Astrocyte of the cerebellum (primary cell): ENCODE data around the gene CADM3.

Experiments
- DNase-seq: peaks from one replicate; pipeline ENCODE4 v3.0.0-alpha.2; 2011; ENCODE audit warnings: low read depth
- H3K4me3 ChIP-seq: 2 replicates; pipeline ENCODE4 v1.5.1; 2011; ENCODE audit warnings: mild to moderate bottlenecking, low read depth, low read length, moderate library complexity
- in situ Hi-C: cut with HindIII; loops from 2 replicates; pipeline ENCODE4 v1.10.0; 2017; ENCODE audit warnings: low sequenced_read_pairs
- TF ChIP-seq, protein P1 (sequence below): IDR thresholded peaks from 2 replicates; pipeline ENCODE4 v1.5.1; 2012; ENCODE audit warnings: low read length, low read depth, moderate library complexity, mild to moderate bottlenecking; ENCODE audit errors: missing control alignments

The CADM3 gene

DNA sequence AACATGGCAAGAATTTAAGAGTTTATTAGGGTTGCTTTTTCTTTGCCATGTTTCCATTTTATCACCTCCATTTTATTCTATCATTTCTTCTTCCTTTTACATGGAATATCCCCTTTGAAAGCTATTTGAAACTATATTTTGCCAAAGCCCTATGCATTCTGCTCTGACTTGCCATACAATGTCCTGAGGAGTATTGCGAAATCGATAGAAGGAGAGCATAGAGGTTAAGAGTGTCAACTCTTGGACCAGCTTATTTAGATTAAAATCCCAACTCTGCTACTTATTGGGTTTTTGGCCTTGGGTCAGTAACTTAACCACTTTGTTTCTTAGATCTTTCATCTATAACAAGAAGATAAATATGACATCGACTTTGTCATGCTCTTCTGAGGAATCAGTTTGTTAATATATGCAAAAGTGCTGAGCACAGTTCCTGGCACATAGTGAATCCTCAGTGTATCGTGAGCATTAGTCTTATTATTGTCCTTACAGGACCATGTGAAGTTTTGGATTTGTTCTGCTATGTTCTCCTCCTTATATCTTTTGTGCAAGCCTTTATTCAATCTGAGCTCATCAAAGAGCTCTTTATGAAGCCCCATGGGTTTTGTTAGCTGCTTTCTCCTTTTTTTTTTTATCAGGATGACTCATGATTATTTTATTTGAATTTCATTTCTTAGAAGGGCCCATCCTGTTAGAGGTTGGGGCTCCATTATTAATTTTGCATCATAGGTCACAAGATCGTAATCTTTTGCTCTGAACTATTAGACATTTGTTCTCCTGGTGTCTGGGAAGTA lies 50.9 kb downstream of the CADM3 start:
- H3K4me3 ChIP-seq: no peak overlapping the region
- no peak for DNase-seq
- TF ChIP-seq, protein P1, sequence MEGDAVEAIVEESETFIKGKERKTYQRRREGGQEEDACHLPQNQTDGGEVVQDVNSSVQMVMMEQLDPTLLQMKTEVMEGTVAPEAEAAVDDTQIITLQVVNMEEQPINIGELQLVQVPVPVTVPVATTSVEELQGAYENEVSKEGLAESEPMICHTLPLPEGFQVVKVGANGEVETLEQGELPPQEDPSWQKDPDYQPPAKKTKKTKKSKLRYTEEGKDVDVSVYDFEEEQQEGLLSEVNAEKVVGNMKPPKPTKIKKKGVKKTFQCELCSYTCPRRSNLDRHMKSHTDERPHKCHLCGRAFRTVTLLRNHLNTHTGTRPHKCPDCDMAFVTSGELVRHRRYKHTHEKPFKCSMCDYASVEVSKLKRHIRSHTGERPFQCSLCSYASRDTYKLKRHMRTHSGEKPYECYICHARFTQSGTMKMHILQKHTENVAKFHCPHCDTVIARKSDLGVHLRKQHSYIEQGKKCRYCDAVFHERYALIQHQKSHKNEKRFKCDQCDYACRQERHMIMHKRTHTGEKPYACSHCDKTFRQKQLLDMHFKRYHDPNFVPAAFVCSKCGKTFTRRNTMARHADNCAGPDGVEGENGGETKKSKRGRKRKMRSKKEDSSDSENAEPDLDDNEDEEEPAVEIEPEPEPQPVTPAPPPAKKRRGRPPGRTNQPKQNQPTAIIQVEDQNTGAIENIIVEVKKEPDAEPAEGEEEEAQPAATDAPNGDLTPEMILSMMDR: no peak
- in situ Hi-C loops: no loop called here

DNA sequence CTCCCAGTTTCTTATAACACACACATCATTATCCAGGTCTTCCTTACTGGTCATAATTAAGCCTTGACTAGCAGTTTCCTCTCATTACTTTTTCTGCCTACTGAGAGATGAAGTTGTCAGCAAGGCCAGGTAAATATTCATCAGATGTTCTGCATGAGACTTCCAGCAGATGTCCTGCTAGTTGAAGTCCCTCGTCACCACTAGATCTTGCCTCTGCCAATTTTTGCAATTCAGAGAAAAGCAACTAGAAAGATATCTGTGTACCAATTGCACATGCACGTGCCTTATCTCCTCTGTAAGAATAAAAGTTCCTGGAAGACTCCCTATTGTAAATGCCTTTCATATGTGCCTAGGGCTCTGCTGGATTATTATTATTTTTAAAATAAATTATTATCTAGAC lies 51.6 kb downstream of the CADM3 start:
- TF ChIP-seq, protein P1: no peak
- in situ Hi-C loops: no loop called here
- DNase-seq: no peak
- H3K4me3 ChIP-seq: no peak overlapping the region

DNA sequence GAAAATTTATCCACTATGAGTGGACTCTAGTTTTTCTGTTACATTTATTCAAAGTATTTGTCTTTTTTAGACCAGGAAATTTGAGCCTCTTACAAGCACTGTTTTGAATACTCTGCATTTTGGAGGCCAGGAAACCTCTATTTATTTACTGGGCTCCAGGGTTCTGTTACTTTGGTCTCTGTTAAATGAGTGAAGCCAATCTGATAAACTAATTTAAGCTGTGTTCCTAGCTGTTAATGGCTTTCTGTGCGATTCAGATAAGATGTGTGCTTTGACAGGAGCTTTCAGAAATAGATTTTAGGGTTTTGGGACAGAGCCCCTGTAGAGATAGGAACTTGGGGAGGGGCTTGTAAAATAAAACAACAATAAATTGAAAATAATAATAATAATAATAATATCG lies 57.1 kb downstream of the CADM3 start:
- in situ Hi-C loops: no loop called here
- no peak overlapping the region for H3K4me3 ChIP-seq
- no peak for DNase-seq
- TF ChIP-seq, protein P1: no peak

DNA sequence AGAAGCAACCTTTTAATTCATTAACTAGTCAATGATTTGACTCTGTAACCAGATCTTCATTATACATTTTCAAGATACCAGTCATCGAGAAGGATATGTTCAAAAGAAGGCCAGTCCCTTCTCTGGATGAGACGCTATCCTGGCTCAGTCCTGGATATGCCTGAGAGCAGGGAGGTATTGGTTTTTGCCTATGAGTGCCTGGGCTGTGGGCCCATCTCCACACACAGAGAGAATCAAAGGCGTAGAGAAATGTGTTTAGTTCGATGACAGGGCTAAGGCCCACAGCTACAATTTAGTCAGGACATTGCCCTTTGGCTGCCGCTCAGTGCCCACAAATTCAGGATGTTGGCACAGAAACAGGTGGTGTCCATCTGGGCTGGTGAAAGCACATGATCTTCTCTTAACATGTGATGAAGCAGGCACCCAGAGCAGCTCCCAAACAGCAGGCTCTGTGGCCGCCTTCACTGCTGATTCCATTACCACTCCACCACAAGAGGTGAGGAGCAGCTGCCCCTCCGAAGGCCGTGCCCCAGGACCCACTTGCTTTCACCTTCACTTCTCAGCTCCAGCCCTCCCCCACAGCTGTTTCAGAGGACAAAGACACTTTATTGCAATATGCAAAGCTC lies 58.0 kb downstream of the CADM3 start:
- TF ChIP-seq, protein P1: no peak
- in situ Hi-C loops: no loop called here
- H3K4me3 ChIP-seq: no peak overlapping the region
- DNase-seq: no peak

DNA sequence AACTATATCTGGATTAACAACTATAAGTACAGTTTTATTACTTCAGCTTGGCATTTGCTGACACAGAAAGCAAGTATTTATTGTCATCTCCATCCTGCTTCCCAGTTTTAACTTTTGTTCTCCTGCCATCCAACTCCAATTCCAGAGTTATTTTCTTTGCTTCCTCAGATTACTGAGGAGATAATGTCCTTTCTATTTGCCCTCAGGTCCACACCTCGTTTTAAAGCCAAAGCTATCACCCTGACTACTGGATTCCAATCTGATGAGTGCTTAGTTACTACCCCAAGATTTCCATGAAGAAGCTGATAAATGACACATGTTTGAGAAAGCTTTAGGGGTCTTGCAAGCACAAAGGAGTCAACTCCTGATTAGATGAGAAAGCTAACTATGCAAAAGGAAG lies 58.5 kb downstream of the CADM3 start:
- in situ Hi-C loops: no loop called here
- H3K4me3 ChIP-seq: no peak overlapping the region
- TF ChIP-seq, protein P1: no peak
- no peak for DNase-seq

DNA sequence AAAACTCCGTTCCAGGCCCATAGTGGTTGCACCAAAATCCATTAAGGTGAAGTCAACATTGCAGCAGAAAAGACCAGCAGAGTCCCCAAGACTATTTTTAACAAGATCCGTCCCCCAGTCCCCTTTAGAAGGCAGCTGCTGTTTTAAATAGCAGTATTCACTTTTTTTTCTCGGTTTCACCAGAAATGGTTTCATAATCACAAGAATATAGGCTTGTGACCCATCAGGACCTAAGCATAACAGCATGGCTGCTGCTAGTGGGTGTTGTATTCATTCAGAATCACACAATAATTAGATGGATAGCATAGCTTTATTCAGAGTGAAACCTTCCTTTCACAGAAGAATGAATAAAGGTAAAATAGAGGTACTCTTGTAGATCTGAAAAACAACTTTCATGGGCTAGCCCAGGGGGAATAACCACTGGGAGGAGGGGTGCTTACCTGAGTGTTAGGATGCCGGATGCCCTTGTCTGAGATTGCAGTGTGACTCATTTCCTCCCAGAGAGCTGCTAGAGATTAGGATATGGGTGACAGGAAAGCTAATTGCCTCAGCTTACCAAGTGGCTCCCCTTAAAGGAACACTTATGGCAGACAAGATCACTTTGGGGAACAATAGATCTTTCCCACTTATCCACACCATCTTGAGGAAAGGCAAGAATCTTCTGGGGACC lies 68.3 kb downstream of the CADM3 start:
- no peak overlapping the region for H3K4me3 ChIP-seq
- TF ChIP-seq, protein P1: no peak
- no peak for DNase-seq
- in situ Hi-C loops: no loop called here
